ENCODE results near the gene MN1. TPM values are rescaled to one million over a fixed set of nuclear protein-coding genes. Genes with fewer than 3 reads are reported as not detected.
A peak's percentile ranks its signal among the peaks of the same experiment; 100 is the strongest.

MN1 gene
- total RNA-seq, 1 donor from 2014 or later = 4.0 TPM

DNA sequence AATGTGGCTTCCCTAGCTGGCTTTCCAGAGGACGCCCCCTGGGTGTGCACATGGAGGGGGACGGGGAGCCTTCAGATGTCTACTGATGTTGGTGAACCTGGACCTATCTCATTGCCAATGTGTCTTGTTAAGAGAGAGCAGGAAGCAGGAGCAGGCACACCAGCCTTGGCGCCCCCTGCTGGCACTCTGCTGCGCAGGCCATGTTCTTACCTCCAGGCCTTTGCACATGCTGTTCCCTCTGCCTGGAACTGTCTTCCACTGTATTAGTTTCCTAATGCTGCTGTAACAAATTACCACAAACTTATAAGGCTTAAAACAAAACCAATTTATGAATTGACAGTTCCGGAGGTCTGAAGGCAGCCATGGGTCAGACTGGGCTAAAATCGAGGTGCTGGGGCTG, 23.6 kb upstream of the MN1 start:
- TF ChIP-seq, protein P1, sequence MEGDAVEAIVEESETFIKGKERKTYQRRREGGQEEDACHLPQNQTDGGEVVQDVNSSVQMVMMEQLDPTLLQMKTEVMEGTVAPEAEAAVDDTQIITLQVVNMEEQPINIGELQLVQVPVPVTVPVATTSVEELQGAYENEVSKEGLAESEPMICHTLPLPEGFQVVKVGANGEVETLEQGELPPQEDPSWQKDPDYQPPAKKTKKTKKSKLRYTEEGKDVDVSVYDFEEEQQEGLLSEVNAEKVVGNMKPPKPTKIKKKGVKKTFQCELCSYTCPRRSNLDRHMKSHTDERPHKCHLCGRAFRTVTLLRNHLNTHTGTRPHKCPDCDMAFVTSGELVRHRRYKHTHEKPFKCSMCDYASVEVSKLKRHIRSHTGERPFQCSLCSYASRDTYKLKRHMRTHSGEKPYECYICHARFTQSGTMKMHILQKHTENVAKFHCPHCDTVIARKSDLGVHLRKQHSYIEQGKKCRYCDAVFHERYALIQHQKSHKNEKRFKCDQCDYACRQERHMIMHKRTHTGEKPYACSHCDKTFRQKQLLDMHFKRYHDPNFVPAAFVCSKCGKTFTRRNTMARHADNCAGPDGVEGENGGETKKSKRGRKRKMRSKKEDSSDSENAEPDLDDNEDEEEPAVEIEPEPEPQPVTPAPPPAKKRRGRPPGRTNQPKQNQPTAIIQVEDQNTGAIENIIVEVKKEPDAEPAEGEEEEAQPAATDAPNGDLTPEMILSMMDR (IDR thresholded peaks at IDR 0.05) = peak; percentile 27
- H3K4me3 ChIP-seq = no peak overlapping the region
- H3K9me3 ChIP-seq = no peaks in the 10 kb centered on the region
- ATAC-seq = peak; percentile 27
- intact Hi-C loops (cut with DNase I) = no loop called here
- DNase-seq = no peak
- no peaks in the 10 kb centered on the region for H3K36me3 ChIP-seq
- H3K4me1 ChIP-seq = no peaks in the 10 kb centered on the region
- H3K27ac ChIP-seq = no peak overlapping the region
- H3K27me3 ChIP-seq = no peaks in the 10 kb centered on the region

DNA sequence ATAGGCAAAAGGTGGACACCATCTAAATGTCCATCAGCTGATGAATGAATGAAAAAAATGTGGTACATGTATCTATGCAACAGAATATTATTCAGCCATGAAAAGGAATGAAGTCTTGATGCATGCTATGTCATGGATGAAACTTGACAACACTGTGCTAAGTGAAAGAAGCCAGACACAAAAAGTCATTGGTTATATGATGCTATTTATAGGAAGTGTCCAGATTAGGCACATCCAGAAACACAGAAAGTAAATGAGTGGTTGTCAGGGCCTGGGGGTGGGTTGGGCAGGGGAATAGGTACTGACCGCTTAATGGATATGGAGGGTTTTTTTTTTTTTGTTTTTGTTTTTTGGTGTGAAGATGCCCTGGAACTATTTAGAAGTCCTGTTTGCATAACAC, 21.7 kb upstream of the MN1 start:
- no peak for ATAC-seq
- Histone ChIP-seq H3K4me1 (no peaks in the 10 kb centered on the region), H3K27ac (no peak overlapping the region), H3K4me3 (no peak overlapping the region), H3K9me3 (no peaks in the 10 kb centered on the region), H3K27me3 (no peaks in the 10 kb centered on the region), H3K36me3 (no peaks in the 10 kb centered on the region)
- TF ChIP-seq, protein P1 (IDR thresholded peaks at IDR 0.05) = no peak
- no peak for DNase-seq
- intact Hi-C loops (cut with DNase I) = no loop called here

DNA sequence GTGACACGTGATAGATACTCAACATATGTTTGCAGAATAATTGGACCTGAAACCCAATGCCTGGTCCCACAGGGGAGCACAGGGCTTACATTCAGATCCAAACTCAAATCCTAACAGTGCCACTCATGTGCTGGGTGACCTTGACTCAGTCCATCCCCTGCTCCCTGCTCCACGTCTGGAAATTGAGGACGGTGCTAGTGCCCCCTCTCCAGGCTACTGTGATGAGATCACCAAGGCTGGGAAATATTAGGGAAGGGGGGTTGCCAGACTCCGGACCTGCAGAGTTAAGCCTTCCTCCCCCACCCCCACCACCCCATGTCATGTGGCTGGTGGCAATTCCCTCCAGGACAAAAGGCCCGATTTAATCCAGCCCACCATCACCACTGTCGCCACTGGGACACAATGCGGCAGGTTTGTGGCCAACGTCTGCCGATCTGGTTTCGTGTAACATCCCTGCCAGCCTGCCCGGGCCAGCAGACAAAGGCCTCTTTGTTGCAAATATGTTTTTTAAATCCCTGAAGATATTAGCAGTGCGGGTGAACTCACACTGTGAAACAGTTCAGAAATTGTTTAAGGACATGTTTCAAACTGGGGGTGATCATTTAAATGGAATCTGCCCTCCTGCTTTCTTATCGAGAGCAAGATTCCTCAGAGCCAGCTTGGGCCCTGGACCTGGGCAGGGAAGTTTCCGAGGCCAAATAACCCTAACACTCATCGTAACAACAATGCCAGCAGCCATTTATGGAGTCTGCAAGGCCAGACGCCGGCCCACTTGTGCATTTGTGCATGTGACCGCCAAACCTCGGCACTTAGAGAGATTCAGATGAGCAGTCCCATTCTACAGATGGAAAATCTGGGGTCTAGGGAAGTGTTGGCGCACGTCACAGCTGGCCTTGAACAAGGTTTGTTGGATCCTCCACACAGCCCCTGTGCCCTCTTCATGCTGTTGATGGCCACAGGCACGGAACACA, 19.6 kb upstream of the MN1 start:
- DNase-seq = no peak
- no peaks in the 10 kb centered on the region for H3K27me3 ChIP-seq
- no peak for ATAC-seq
- H3K9me3 ChIP-seq = no peaks in the 10 kb centered on the region
- intact Hi-C loops (cut with DNase I) = no loop called here
- H3K27ac ChIP-seq = no peak overlapping the region
- no peaks in the 10 kb centered on the region for H3K36me3 ChIP-seq
- H3K4me1 ChIP-seq = no peaks in the 10 kb centered on the region
- no peak overlapping the region for H3K4me3 ChIP-seq
- TF ChIP-seq, protein P1 (IDR thresholded peaks at IDR 0.05) = no peak

DNA sequence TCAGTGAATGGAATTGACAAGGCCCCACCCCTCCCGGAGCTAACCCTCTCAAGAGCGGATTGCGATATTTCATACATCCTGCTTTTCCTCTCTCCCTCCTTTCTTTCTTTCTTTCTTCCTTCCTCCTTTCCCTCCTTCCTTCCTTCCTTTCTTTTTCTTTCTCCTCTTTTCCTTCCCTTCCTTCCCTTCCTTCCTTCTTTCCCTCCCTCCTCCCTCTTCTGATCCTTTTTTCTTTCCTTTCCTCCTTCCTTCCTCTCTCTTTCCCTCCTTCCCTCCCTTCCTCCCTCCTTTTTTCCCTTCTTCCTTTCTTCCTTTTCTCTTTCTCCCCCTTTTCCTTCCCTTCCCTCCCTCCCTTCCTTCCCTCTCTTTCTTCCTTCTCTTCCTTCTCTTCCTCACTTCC, 15.0 kb upstream of the MN1 start:
- no peak for DNase-seq
- no peaks in the 10 kb centered on the region for H3K27me3 ChIP-seq
- H3K4me1 ChIP-seq = no peaks in the 10 kb centered on the region
- TF ChIP-seq, protein P1 (IDR thresholded peaks at IDR 0.05) = no peak
- intact Hi-C loops (cut with DNase I) = no loop called here
- H3K36me3 ChIP-seq = no peaks in the 10 kb centered on the region
- H3K9me3 ChIP-seq = no peaks in the 10 kb centered on the region
- H3K27ac ChIP-seq = no peak overlapping the region
- no peak for ATAC-seq
- H3K4me3 ChIP-seq = no peak overlapping the region

DNA sequence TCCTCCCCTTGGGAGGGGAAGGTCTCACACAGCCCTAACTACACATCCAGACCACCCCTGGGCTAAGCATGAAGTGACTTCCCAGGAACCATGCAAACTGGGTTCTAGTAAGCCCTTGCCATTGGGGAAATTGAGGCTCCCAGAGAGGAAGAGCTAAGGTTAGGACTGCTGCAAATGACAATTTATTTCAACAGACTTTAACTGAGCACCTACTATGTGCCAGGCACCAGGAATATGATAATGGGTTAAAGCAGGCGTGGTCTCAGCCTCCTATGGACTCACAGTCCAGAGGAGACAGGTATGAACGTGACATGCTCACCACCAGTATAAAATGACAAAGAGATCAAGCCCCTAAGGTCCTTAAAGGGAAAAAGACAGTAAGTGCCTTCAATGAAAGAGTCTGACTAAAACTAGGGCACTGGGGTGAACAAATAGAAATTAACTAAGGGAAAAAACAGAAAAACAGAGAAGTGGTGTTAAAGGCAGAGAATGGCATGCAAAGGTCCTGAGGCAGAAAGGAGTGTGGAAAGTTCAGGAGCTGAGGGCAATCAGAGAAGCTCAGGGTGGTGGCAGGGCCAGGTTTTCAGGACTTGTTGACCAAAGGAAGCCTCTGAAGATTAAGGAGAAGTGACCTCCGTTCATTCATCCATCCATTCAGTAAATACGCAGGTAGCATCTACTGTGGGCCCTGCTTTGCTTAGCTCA, 14.4 kb upstream of the MN1 start:
- ATAC-seq = no peak
- no peaks in the 10 kb centered on the region for H3K27me3 ChIP-seq

More for the DNA sequence above, 14.4 kb upstream of the MN1 start:
- H3K27ac ChIP-seq = no peak overlapping the region
- H3K4me3 ChIP-seq = no peak overlapping the region
- DNase-seq = no peak
- H3K36me3 ChIP-seq = no peaks in the 10 kb centered on the region
- TF ChIP-seq, protein P1 (IDR thresholded peaks at IDR 0.05) = no peak
- intact Hi-C loops (cut with DNase I) = no loop called here
- H3K4me1 ChIP-seq = peaks cover 2% of the 10 kb centered on the region
- H3K9me3 ChIP-seq = no peaks in the 10 kb centered on the region

Measured in upper lobe of right lung (tissue), 1 donor.